ENCODE data around the gene SNX5. TPM values are rescaled to one million over a fixed set of nuclear protein-coding genes. Genes with fewer than 3 reads are reported as not detected.

Gene SNX5
- total RNA-seq, 1 experiment from 2014 or later = 159 TPM

GRCh38 chr20:18007534-18008292 lies 39.1 kb upstream of the SNX5 start:
- POLR2A ChIA-PET = no interaction called here
- CTCF ChIA-PET = no interaction called here

More at GRCh38 chr20:18007534-18008292, 39.1 kb upstream of the SNX5 start:
- H3K9ac ChIP-seq (ENCODE audit: low read length) = no peak overlapping the region
- no peaks in the 10 kb centered on the region for H3K36me3 ChIP-seq (ENCODE audit: control insufficient read depth in 1 of 2, insufficient read depth in 2 of 2, low read length in 2 of 2)
- no peaks in the 10 kb centered on the region for H4K20me1 ChIP-seq (ENCODE audit: insufficient read depth)
- no peak overlapping the region for H3K4me2 ChIP-seq (ENCODE audit: low read length)
- no peak overlapping the region for H2AFZ ChIP-seq (ENCODE audit: low read depth, low read length, poor library complexity, severe bottlenecking)
- ATAC-seq = no peak
- H3K27ac ChIP-seq (ENCODE audit: low read depth, low read length) = no peak overlapping the region
- no TSS peak for BruUV-seq (replicated peaks)
- H3K79me2 ChIP-seq (ENCODE audit: insufficient read depth, low read length) = no peaks in the 10 kb centered on the region
- TF ChIP-seq FOSL1 (IDR thresholded peaks at IDR 0.05; ENCODE audit: low read depth) = no peak
- TF ChIP-seq EGR1 (IDR thresholded peaks at IDR 0.05; ENCODE audit: low read depth) = no peak
- no peak for TF ChIP-seq REST (IDR thresholded peaks at IDR 0.05; ENCODE audit: low read depth)
- no peak for TF ChIP-seq SRF (IDR thresholded peaks at IDR 0.05; ENCODE audit: low read depth)
- TF ChIP-seq CBX3 (IDR thresholded peaks at IDR 0.05; ENCODE audit: low read depth) = no peak
- no peak for TF ChIP-seq ZBTB33 (IDR thresholded peaks at IDR 0.05; ENCODE audit: extremely low read depth, insufficient replicate concordance, low read length)
- no peak for TF ChIP-seq RAD21 (IDR thresholded peaks at IDR 0.05; ENCODE audit: low read depth)
- TF ChIP-seq POLR2A (IDR thresholded peaks at IDR 0.05; ENCODE audit: borderline replicate concordance, extremely low read depth, insufficient read depth, insufficient read length) = no peak
- TF ChIP-seq CEBPB (IDR thresholded peaks at IDR 0.05; ENCODE audit: low read depth) = no peak
- no peaks in the 10 kb centered on the region for H3K9me3 ChIP-seq (ENCODE audit: control insufficient read depth in 1 of 2, insufficient read depth in 1 of 2, low read depth in 1 of 2, low read length in 2 of 2)
- DNase-seq (ENCODE audit: low read depth, low spot score) = no peak
- H3K4me3 ChIP-seq (replicated peaks in 1 of 2; ENCODE audit: low read depth in 1 of 2, low read length in 2 of 2) = no peak overlapping the region
- no peaks in the 10 kb centered on the region for H3K27me3 ChIP-seq (ENCODE audit: insufficient read depth, low read length)
- RAD21 ChIA-PET (ENCODE audit: low non-redundant PET in 1 of 2, low total read pairs in 2 of 2, uncharacterized antibody in 2 of 2, unreplicated experiment in 2 of 2) = no interaction called here
- H3K4me1 ChIP-seq (ENCODE audit: control insufficient read depth in 1 of 2, insufficient read depth in 2 of 2, low read length in 2 of 2) = no peaks in the 10 kb centered on the region
- no peaks in the 10 kb centered on the region for H3K9me2 ChIP-seq (ENCODE audit: insufficient read depth)
- intact Hi-C loops (cut with micrococcal nuclease) = no loop called here

Data from HCT116 (cell line).